Measurements from ENCODE around the gene SLC18A3.
A peak's percentile ranks its signal among the peaks of the same experiment; 100 is the strongest.

Gene SLC18A3

GRCh38 chr10:49596836-49597235, 13.3 kb upstream of the SLC18A3 start:
- no peak for DNase-seq

GRCh38 chr10:49597426-49598163, 12.5 kb upstream of the SLC18A3 start:
- no peak for DNase-seq

- no peak for DNase-seq
These were observed 11.8 kb upstream of the SLC18A3 start for GRCh38 chr10:49598164-49598856.

GRCh38 chr10:49598986-49599385, 11.1 kb upstream of the SLC18A3 start:
- no peak for DNase-seq

- DNase-seq: no peak
These were observed 10.6 kb upstream of the SLC18A3 start for GRCh38 chr10:49599546-49599945.

- no peak for DNase-seq
These were observed 10.1 kb upstream of the SLC18A3 start for GRCh38 chr10:49600046-49600445.

GRCh38 chr10:49600781-49601400, 9.2 kb upstream of the SLC18A3 start:
- no peak for DNase-seq

- DNase-seq: no peak
These were observed 8.3 kb upstream of the SLC18A3 start for GRCh38 chr10:49601857-49602256.

- DNase-seq: no peak
These were observed 7.6 kb upstream of the SLC18A3 start for GRCh38 chr10:49602380-49603023.

GRCh38 chr10:49605216-49605938, 4.7 kb upstream of the SLC18A3 start:
- DNase-seq: no peak

GRCh38 chr10:49605939-49606509, 4.1 kb upstream of the SLC18A3 start:
- no peak for DNase-seq

- peak; percentile 55 for DNase-seq
These were observed 3.1 kb upstream of the SLC18A3 start for GRCh38 chr10:49606981-49607535.

- DNase-seq: no peak
These were observed 1.7 kb upstream of the SLC18A3 start for GRCh38 chr10:49608166-49609005.

- DNase-seq: no peak
These were observed 1.2 kb upstream of the SLC18A3 start for GRCh38 chr10:49609006-49609282.

GRCh38 chr10:49609283-49610113, 612 bp upstream of the SLC18A3 start:
- no peak for DNase-seq

- no peak for DNase-seq
These were observed 502 bp downstream of the SLC18A3 start for GRCh38 chr10:49610458-49611165.

- no peak for DNase-seq
These were observed 1.2 kb downstream of the SLC18A3 start for GRCh38 chr10:49611166-49611815.

- no peak for DNase-seq
These were observed 1.9 kb downstream of the SLC18A3 start for GRCh38 chr10:49611816-49612512.

Measured in CD4-positive, alpha-beta T cell treated with Interleukin-21 for 1 hour (primary cell).